PC-9 (cell line): Measurements from ENCODE around the gene DSCAM.

ENCODE experiments used
- EZH2 ChIP-seq: fragments of 200-600 bp; sonication (generic); IDR thresholded peaks from 2 replicates; pipeline ENCODE4 v1.8.0; 2017; ENCODE audit warnings: antibody characterized with exemption, low read depth
- TF ChIP-seq, protein P1 (sequence below): fragments of 200-600 bp; sonication (generic); conservative IDR thresholded peaks from 2 replicates; pipeline ENCODE4 v1.6.1; 2017; ENCODE audit warnings: mixed run types, antibody characterized with exemption, mild to moderate bottlenecking, moderate library complexity

- TF ChIP-seq, protein P1, sequence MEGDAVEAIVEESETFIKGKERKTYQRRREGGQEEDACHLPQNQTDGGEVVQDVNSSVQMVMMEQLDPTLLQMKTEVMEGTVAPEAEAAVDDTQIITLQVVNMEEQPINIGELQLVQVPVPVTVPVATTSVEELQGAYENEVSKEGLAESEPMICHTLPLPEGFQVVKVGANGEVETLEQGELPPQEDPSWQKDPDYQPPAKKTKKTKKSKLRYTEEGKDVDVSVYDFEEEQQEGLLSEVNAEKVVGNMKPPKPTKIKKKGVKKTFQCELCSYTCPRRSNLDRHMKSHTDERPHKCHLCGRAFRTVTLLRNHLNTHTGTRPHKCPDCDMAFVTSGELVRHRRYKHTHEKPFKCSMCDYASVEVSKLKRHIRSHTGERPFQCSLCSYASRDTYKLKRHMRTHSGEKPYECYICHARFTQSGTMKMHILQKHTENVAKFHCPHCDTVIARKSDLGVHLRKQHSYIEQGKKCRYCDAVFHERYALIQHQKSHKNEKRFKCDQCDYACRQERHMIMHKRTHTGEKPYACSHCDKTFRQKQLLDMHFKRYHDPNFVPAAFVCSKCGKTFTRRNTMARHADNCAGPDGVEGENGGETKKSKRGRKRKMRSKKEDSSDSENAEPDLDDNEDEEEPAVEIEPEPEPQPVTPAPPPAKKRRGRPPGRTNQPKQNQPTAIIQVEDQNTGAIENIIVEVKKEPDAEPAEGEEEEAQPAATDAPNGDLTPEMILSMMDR, result no peak
- no peak for TF ChIP-seq EZH2
These were observed 11.7 kb downstream of the DSCAM start for GRCh38 chr21:40835184-40835694.
